HK-2 (cell line): ENCODE results near the gene CABP5.

Experiments
- DNase-seq: peaks from one replicate; pipeline ENCODE4 v3.0.0-alpha.2; 2018; ENCODE audit not compliant: unreplicated experiment

The CABP5 gene

DNA sequence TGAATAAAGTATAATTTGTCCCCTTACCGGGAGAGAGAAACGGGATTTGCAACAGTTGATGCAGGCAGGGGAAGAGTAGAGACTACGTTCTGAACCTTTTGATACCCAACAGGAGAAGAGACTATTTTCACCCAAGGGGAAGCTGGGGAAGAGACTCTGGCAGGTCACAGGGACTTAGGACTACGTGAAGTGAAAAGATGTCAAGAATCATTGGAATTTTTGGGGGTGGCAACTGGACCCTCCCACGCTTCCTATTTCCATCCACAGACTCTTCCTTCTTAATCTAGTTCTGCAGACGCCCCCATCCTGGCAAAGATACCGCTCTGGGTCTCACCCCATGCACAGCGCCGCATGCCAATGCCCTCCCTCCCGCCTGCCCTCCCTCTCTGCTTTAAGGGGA, 13.8 kb downstream of the CABP5 start:
- DNase-seq: no peak

DNA sequence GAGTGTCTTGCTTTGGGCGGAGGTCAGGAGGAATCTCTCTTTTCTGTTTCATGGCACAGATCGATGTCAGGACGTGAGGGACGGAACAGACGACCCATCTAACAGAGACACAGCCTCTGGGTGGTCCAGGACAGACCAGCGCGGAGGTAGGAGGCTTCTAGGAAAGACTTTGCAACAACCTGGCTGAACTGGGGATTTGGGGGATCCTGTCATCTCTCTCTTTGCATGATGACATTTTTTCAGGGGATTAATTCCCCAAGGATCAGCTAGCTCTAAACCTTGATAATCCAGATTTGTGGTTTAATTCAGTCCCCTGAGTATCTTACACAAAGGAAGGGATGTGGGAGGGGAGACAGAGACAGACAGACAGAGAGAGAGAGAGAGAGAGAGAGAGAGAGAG, 14.4 kb downstream of the CABP5 start:
- no peak for DNase-seq

DNA sequence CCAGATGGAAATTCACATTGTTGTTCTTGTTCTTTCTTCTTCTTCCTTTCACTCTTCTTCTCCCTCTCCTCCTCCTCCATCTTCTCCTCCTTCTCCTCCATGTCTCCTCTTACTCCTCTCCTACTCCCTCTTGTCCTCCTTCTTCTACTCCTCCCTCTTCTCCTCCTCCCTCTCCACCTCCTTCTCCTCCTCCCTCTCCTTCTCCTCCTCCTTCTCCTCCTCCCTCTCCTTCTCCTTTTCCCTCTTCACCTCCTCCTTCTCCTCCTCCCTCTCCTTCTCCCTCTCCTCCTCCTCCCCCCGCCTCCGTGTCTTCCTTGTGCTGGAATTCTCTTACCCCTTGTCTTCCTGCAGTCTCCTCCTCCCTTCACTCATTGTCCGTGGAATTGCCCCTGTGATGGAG, 18.4 kb downstream of the CABP5 start:
- no peak for DNase-seq

DNA sequence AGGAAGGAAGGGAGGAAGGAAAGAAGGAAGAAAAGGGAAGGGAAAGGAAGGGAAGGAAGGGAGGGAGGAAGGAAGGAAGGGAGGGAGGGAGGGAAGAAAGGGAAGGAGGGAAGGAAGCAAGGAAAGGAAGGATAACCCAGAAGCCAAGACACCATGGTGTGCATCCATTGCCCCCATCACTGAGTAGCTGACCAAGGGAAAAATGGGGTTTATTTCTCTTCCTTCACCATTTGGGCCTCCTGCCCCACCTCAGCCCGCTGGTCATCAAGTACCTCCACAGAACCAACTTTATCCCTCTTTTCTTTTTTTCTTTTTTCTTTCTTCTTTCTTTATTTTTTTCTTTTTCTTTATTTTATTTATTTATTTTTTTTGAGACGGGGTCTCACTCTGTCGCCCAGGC, 20.4 kb downstream of the CABP5 start:
- DNase-seq: no peak

DNA sequence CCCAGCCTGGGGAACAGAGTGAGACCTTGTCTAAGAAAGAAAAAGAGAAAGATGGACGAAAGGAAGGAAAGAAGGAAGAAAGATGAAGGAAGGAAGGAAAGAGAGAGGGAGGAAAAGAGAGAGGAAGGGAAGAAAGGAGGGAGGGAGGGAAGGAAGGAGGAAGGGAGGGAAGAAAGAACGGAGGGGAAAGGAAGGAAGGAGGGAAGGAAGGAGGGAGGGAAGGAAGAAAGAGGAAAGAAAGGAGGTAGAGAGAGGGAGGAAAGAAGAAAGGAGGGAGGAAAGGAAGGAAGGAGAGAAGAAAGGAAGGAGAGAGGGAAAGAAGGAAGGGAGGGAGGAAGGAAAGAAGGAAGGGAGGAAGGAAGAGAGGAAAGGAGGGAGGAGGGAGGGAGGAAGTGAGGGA, 20.9 kb downstream of the CABP5 start:
- DNase-seq: no peak

DNA sequence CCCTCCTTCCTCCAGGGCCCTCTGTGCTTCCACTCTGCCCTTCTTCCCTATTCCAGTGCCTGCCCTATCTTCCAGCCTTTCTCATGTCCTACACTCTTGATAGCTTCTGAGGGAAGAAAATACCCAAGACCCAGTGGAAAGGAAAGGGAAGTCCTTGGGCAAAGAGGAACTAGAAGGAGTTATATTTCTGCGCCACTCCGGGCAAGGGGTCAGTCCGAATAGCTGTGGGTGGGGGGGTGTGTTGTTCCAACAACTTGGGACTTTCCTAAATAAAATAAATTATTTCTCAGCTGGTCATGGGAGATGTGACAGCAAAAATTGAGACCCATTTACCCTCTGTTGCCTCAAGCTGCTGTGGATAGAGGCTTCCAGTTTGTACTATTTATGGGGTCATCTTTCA, 23.2 kb downstream of the CABP5 start:
- no peak for DNase-seq

DNA sequence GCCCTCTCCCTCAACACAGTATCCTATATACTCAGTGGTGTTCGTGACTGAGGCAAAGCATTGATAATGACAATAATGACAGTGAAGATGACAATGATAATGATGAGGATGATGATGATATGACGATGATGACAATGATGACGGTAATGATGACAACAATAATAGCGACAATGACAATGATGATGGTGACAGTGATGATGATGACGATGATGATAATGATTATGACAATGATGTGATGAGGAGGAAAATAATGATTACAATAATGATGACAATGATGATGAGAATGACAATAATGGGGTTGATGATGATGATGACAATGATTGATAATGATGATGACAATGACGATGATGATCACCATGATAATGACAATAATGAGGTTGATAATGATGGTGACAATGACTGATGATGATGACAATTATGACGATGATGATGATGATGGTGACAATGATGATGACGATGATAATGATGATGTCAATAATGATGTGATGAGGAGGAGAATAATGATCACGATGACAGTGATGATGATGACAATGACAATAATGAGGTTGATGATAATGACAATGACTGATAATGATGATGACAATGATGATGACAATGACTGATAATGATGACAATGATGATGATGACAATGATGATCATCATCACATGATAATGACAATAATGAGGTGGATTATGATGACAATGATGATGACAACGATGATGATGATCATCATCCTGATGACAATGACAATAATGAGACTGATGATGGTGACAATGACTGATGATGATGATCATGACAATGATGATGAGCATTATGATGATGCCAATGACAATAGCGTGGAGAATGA, 32.7 kb downstream of the CABP5 start:
- no peak for DNase-seq

DNA sequence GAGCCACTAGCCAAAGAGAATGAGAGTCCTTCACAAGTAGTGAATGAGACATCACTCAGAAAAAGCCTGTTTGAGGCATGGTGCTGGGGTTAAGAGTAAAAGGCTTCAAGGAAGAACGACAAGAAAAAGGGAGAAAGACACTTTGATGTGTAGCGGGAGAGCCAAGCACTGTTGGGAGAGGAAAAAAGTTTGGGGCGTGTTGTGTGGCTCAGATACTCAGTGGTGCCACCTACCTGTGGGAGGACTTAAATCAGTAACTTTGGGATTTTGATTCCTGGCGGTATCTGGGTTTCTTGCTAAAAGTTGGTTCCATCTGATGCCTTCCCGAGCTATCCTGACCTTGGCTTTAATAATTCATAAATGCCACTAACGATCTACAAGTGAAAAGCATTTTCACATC, 37.1 kb downstream of the CABP5 start:
- DNase-seq: no peak

DNA sequence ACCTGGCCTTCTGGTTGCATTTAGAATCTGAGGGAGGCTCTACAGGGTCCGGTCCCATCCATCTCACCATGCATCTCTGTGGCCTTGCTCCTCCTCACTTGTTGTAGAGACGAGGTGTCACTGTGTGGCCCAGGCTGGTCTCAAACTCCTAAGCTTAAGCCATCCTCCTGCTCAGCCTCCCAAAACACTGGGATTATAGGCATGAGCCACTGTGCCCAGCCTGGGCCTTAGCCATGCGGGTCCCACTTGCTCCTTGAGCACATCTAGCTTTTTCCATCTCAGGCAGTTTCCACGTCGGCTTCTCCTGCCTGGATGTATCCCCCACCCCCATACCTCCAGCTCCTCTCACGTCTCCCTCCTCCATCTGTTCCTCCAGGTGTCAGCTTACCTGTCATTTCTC, 39.6 kb downstream of the CABP5 start:
- no peak for DNase-seq

DNA sequence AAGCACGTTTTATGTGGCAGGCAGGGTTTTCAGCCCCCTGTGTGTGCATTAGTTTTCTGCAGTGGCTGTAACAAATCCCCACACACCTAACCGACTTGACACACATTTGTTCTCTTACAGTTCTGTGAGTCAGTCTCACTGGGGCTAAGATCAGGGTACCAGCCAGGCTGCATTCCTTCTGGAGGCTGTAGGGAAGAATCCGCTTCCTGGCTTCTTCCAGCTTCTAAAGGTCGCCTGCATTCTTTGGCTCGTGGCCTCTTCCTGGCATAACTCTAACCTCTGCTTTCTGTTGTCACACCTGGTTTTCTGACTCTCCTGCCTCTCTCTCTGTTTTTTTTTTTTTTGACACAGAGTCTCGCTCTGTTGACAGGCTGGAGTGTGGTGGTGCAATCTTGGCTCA, 43.0 kb downstream of the CABP5 start:
- no peak for DNase-seq

DNA sequence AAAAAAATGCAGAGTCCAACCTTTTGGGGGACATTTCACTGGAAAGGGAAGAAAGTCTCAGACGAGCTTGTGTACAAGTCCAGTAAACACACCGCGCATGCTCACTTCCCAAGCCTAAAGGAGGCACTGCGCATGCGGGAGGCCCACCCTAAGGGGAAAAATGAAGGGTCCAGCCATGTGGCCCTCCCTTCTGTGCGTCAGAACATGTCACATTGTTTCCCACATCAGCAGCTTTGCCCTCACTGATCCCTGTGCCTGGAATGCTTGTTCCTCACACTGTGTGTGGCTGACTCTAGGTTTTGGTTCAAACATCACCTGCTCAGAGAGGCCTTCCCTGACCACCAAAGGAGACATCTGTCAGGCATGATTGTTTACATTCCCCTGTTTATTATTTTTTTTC, 45.1 kb downstream of the CABP5 start:
- no peak for DNase-seq

DNA sequence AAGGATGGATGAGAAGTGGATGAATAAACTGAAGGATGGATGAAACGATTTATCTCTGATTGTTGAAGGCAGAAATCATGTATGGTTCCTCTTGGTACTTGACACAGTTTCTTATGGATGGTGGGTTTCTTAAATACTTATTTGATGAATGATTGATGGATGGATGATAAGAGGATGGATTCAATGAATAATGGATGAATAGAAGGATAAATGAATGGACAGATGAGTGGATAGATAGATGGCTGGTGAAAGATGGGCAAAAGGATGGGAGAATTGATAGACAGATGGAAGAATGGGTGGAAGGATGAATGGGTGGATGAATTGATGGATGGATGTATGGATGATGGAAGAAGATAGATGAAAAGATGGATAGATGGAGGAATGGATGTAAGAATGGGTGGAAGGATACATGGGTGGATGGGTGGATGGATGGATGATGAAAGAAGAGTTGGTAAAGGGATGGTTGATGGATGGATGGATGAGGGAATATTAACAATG, 47.6 kb downstream of the CABP5 start:
- DNase-seq: no peak

DNA sequence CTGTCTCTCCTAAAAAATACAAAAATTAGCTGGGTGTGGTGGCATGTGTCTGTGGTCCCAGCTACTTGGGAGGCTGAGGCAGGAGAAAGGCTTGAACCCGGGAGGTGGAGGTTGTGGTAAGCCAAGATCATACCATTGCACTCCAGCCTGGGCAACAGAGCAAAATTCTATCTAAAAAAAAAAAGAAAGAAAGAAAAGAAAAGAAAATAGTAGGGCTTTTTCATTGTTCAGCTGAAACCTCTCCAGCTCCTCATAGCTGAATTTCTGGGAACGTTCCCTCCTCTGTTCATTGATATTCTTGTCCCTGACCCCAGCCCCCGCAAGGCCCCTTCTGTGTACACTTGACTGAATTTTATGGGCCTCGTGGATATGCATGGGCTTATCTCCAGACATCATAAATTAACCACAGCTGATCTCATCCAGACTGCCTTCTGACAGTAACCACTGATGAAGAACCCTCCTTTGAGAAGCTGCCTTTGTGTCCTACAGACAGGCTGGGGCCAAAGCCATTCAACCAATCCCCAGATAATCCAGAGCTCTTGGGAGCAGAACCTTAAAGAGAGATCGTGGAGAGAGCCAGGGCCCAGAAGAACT, 49.6 kb downstream of the CABP5 start, which contains the start of gene ELSPBP1:
TSS of gene ELSPBP1 (plus strand) at position 424 of the 594 bp plus-strand sequence. CDS start 14,036 bp downstream, outside the sequence.
- no peak for DNase-seq

DNA sequence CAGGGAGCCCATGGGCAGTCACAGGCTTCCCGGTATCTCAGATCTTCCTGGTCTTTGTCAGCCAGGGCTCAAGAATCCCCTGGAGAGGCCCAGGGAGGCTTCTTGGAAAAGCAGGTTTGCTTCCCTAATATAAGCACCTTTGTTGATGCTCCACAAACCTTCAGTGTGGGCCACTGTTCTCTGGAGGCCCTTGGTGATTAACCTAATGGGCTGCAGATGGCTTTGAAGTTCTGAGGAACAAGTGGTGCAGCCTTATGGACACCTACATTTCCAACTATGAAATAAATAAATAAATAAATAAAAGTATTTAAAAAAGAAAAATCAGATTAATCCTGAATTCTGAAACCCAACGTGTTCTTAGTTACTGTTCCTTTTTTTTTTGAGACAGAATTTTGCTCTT, 51.8 kb downstream of the CABP5 start, which contains the start of gene BSPH1:
TSS of gene BSPH1 (minus strand) at position 101 of the 400 bp plus-strand sequence. CDS start at position 12, 89 bp downstream.
- DNase-seq: no peak

DNA sequence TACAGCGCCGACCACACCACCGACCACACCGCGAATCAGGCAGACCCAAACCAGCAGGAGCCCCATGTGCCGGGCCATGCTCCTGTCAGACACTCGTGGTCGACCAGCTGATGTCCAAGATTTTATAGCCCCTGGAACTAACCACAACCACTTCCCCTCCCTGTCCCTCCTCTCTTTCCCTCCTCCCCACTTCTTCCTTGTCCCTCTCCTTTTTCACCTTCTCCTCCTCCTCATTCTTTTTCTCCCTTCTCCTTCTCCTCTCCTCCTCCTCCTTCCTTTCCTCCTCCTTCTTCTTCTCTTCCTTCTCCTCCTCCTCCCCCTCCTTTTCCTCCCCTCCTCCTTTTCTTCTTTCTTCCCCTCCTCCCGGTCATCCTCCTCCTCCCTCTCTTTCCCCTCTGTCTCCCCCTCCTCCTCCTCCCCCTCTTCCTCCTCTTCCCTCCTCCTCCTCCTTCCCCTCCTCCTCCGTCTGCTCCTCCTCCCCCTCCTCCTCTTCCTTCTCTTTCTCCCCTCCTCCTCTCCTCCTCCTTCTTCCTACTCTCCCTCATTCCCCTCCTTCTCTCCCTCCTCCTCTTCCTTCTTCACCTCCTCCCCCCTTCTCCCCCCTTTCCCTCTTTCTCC, 52.6 kb downstream of the CABP5 start:
- DNase-seq: no peak
